ENCODE results near the gene PGAM1. TPM values are rescaled to one million over a fixed set of nuclear protein-coding genes. Genes with fewer than 3 reads are reported as not detected.
"Not testable (repeated sequence)": the region's sequence is repeated elsewhere in the genome, so short reads cannot be mapped to it uniquely, and the experiment has no call there.

Gene PGAM1
- total and polyA plus RNA-seq, 11 donors = 41.6 to 436 (median 250) TPM

DNA sequence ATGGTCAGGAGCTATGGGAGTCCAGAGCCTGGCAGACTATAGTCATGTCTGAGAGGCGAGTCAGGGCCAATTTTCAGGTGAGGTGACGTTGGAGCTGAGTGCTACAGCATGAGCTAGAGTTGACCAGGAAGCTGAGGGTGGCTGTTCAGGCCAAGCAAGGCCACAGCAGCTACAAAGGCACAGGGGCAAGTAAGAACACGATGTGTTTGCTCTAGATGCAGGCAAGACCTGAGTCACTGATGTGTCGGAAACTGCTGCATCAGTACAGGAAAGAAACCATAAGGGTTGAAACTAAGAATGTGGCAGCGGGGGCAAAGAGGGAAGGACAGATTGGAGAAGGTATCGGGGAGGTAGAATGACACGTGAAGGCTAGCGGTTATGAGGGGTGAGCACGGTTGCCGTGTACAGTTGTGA is 13.1 kb upstream of the PGAM1 start:
- 90 to 94% (median 91%) methylated on average over 10 of the region's 10 CpGs for WGBS, 4 donors
- intact Hi-C loops (cut with DNase I) = no loop called here

DNA sequence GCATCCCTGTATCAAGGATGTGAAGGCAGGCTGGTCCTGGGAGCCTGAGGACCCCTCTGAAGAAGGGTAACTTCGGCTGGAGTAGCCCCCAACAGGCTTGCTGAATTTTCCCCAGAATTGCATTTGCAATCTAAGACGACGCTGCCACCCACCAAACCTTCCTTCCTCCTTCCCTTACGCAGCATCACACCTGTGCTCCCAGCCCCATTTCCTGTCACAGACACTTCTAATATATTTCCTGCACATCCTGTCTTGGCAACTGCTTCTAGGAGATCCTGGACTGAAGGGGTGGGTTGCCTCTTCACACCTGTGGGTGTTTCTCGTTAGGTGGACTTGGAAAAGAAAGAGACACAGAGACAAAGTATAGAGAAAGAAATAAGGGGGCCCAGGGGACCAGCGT is 9.4 kb upstream of the PGAM1 start:
- peaks cover 0 to 28% (median 0%) of the 10 kb centered on the region in 12 donors for H3K4me1 ChIP-seq
- no peak overlapping the region for H3K27ac ChIP-seq
- intact Hi-C loops (cut with DNase I) = no loop called here
- no peak overlapping the region for H3K4me3 ChIP-seq
- no peaks in the 10 kb centered on the region for H3K36me3 ChIP-seq
- ATAC-seq (no peak), DNase-seq (no peak)
- no peaks in the 10 kb centered on the region for H3K9me3 ChIP-seq
- TF ChIP-seq, protein P1, sequence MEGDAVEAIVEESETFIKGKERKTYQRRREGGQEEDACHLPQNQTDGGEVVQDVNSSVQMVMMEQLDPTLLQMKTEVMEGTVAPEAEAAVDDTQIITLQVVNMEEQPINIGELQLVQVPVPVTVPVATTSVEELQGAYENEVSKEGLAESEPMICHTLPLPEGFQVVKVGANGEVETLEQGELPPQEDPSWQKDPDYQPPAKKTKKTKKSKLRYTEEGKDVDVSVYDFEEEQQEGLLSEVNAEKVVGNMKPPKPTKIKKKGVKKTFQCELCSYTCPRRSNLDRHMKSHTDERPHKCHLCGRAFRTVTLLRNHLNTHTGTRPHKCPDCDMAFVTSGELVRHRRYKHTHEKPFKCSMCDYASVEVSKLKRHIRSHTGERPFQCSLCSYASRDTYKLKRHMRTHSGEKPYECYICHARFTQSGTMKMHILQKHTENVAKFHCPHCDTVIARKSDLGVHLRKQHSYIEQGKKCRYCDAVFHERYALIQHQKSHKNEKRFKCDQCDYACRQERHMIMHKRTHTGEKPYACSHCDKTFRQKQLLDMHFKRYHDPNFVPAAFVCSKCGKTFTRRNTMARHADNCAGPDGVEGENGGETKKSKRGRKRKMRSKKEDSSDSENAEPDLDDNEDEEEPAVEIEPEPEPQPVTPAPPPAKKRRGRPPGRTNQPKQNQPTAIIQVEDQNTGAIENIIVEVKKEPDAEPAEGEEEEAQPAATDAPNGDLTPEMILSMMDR (IDR thresholded peaks at IDR 0.05) = no peak
- 67 to 78% (median 71%) methylated on average over 6 of the region's 6 CpGs for WGBS, 4 donors
- no peaks in the 10 kb centered on the region for H3K27me3 ChIP-seq

More for the DNA sequence above, 13.1 kb upstream of the PGAM1 start:
- Histone ChIP-seq H3K27ac (no peak overlapping the region), H3K9me3 (no peaks in the 10 kb centered on the region), H3K27me3 (no peaks in the 10 kb centered on the region), H3K36me3 (no peaks in the 10 kb centered on the region), H3K4me1 (peaks cover 0 to 27% (median 0%) of the 10 kb centered on the region in 12 donors), H3K4me3 (no peak overlapping the region)
- ATAC-seq = no peak
- DNase-seq = no peak
- TF ChIP-seq, protein P1 (IDR thresholded peaks at IDR 0.05) = no peak
- no peak for TF ChIP-seq POLR2A (IDR thresholded peaks at IDR 0.05)

DNA sequence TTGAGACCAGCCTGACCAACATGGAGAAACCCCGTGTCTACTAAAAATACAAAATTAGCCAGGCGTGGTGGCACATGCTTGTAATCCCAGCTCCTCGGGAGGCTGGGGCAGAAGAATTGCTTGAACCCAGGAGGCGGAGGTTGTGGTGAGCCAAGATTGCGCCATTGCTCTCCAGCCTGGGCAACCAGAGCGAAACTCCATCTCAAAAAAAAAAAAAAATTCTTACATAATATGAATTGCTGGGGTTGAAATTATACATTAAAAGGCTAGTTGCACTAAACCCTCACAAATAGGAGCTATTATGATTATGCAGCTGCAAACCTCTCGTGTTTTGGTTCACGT is 2.3 kb upstream of the PGAM1 start:
- intact Hi-C loops (cut with DNase I); ATAC-seq; H3K9me3 ChIP-seq; H3K27me3 ChIP-seq; DNase-seq; H3K4me3 ChIP-seq: not testable (repeated sequence)
- Histone ChIP-seq H3K27ac (peak overlapping the region in 1 of 12 donors; percentile 93), H3K4me1 (peaks cover 3 to 59% (median 27%) of the 10 kb centered on the region in 12 donors), H3K36me3 (peaks cover 0 to 13% (median 0%) of the 10 kb centered on the region in 9 donors)
- WGBS, 4 donors = 84 to 88% (median 86%) methylated on average over 8 of the region's 8 CpGs

DNA sequence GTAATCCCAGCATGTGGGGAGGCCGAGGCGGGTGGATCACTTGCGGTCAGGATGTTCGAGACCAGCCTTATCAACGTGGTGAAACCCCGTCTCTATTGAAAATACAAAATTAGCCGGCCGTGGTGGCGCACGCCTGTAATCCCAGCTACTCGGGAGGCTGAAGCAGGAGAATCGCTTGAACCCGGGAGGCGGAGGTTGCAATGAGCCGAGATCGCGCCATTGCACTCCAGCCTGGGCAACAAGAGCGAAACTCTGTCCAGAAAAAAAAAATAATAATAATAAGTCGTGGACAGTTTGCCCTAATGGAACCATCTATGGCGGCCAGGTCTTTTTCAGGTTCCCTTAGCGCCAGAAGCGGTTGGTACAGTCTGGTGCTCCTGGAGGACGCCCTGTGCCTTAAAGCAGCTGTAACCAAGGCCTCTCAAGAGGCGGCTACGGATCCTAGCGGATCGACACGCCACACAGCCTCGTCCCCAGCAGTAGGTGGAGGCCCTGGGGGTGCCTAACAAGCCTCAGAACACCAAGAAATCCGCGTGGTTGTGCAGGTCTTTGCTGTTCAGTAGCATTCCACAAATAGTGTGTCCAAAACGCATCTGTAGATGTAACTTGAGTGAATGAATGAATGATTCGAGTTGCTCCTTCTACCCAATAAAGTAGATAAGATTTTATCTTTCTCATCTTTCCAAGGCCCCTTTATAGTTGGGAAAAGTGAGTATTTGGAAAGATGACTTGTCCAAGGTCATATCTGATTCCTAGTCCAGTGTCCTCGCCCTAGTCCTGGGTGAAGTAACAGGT is 982 bp downstream of the PGAM1 start:
- Histone ChIP-seq H3K27ac (peak overlapping the region in 11 of 12 donors; percentile 78 to 96 (median 93)), H3K4me1 (peaks cover 3 to 61% (median 27%) of the 10 kb centered on the region in 12 donors), H3K27me3 (no peaks in the 10 kb centered on the region), H3K9me3 (no peaks in the 10 kb centered on the region), H3K4me3 (peak overlapping the region; percentile 60 to 99 (median 84)), H3K36me3 (peaks cover 0 to 42% (median 28%) of the 10 kb centered on the region in 9 donors)
- no peak for DNase-seq
- TF ChIP-seq, protein P1 (IDR thresholded peaks at IDR 0.05) = no peak
- no peak for TF ChIP-seq POLR2A (IDR thresholded peaks at IDR 0.05)
- ATAC-seq = peak in 1 of 4 donors; percentile 9
- 9 to 16% (median 10%) methylated on average over 34 of the region's 34 CpGs for WGBS, 4 donors
- intact Hi-C loops (cut with DNase I) = no loop called here

Data from heart left ventricle (tissue), 16 donors.